Endothelial cell of umbilical vein (primary cell): Measurements from ENCODE around the gene ALDOC. TPM values are rescaled to one million over a fixed set of nuclear protein-coding genes. Genes with fewer than 3 reads are reported as not detected.

ENCODE experiments used
- BruUV-seq: library from RNA; stranded (reverse); fragments of 400-500 nt; replicated peaks from 2 replicates; lab custom pipeline; 2021; lab: Mats Ljungman, UMichigan
- CTCF ChIA-PET: fragments of 300-600, 350-600 bp; sonication (Branson Sonifier 250); formaldehyde crosslinking; loops from one replicate; lab custom pipeline; 2021; ENCODE audit warnings: antibody characterized with exemption, inconsistent platforms; lab: Charles Lee
- POLR2A ChIA-PET: fragments of 300-600, 350-600 bp; sonication (Branson Sonifier 250); formaldehyde crosslinking; loops from one replicate; lab custom pipeline; 2021; ENCODE audit warnings: antibody characterized with exemption, inconsistent platforms; lab: Charles Lee
- DNase-seq: peaks from one replicate; pipeline ENCODE4 v3.0.0-alpha.2; 2011; ENCODE audit warnings: low read depth, low spot score
- FAIRE-seq: peaks from 2 replicates; lab custom pipeline; 2011; peaks lifted over from hg19 to GRCh38; lab: Jason Lieb, UNC
- H2AFZ ChIP-seq: 2 replicates; pipeline ENCODE4 v1.6.0; 2012; ENCODE audit warnings: low read depth, low read length, control low read depth, inconsistent platforms
- H3K27ac ChIP-seq: 2 replicates; pipeline ENCODE4 v1.5.1; 2011; ENCODE audit warnings: low read depth, mild to moderate bottlenecking, control low read depth, low read length, moderate library complexity; ENCODE audit not compliant: insufficient read depth
- H3K27me3 ChIP-seq, 2 experiments: 2 replicates each; pipeline versions ENCODE4 v1.6.0 to v1.6.1; 2011; ENCODE audit warnings: low read length in 2 of 2, mixed read lengths in 1 of 2; ENCODE audit not compliant: control insufficient read depth in 2 of 2, insufficient read depth in 2 of 2
- H3K36me3 ChIP-seq, 2 experiments: 2 replicates in 1 of 2; 3 replicates in 1 of 2; pipeline ENCODE4 v1.5.1; 2011; ENCODE audit warnings: low read length in 2 of 2, mild to moderate bottlenecking in 1 of 2, moderate library complexity in 1 of 2; ENCODE audit not compliant: control insufficient read depth in 2 of 2, insufficient read depth in 2 of 2; ENCODE audit errors: extremely low read depth in 1 of 2
- H3K4me1 ChIP-seq: 3 replicates; pipeline ENCODE4 v1.5.1; 2011; ENCODE audit warnings: mild to moderate bottlenecking, low read length; ENCODE audit not compliant: control insufficient read depth, insufficient read depth; ENCODE audit errors: extremely low read depth
- H3K4me2 ChIP-seq: 2 replicates; pipeline ENCODE4 v1.6.1; 2011; ENCODE audit warnings: low read length, control low read depth, mixed read lengths; ENCODE audit not compliant: insufficient read depth
- H3K4me3 ChIP-seq, 3 experiments: fragments of 200-600 bp in 1 of 3; sonication (generic), shearing (Covaris generic) in 1 of 3; replicated peaks in 1 of 3; 2 replicates each; pipeline ENCODE4 v1.5.1; 2011 to 2016; ENCODE audit warnings: control low read depth in 3 of 3, low read length in 3 of 3, mild to moderate bottlenecking in 2 of 3, inconsistent platforms in 1 of 3, low read depth in 1 of 3, moderate library complexity in 1 of 3; ENCODE audit not compliant: insufficient read depth in 1 of 3
- H3K79me2 ChIP-seq: 2 replicates; pipeline ENCODE4 v1.6.0; 2012; ENCODE audit warnings: low read length, inconsistent platforms; ENCODE audit not compliant: control insufficient read depth, insufficient read depth
- H3K9ac ChIP-seq: replicated peaks from 2 replicates; pipeline ENCODE3; 2011; ENCODE audit warnings: low read length, control low read depth; ENCODE audit not compliant: insufficient read depth; ENCODE audit errors: extremely low read depth
- H3K9me1 ChIP-seq: replicated peaks from 3 replicates; pipeline ENCODE4 v1.6.0; 2011; ENCODE audit warnings: mild to moderate bottlenecking, low read length; ENCODE audit not compliant: control insufficient read depth, insufficient read depth; ENCODE audit errors: extremely low read depth
- H3K9me3 ChIP-seq: replicated peaks from 2 replicates; pipeline ENCODE4 v1.5.1; 2012; ENCODE audit warnings: low read length, inconsistent platforms; ENCODE audit not compliant: control insufficient read depth, insufficient read depth
- H4K20me1 ChIP-seq: replicated peaks from 2 replicates; pipeline ENCODE3; 2011; ENCODE audit warnings: mild to moderate bottlenecking, low read length; ENCODE audit not compliant: control insufficient read depth, insufficient read depth; ENCODE audit errors: extremely low read depth
- CTCF ChIP-seq, 2 donors: IDR thresholded peaks; 1 replicate in 1 of 2; 2 replicates in 1 of 2; pipeline ENCODE4 v1.5.1; 2011; ENCODE audit warnings: low read length in 2 of 2, mild to moderate bottlenecking in 2 of 2, moderate library complexity in 2 of 2, control low read depth in 1 of 2, inconsistent platforms in 1 of 2, low read depth in 1 of 2; ENCODE audit not compliant: insufficient read depth in 1 of 2; ENCODE audit errors: extremely low read depth in 1 of 2
- EZH2 ChIP-seq: IDR thresholded peaks from 2 replicates; pipeline ENCODE4 v1.6.1; 2012; ENCODE audit warnings: borderline replicate concordance, low read depth, mild to moderate bottlenecking, moderate library complexity, low read length, inconsistent platforms; ENCODE audit not compliant: severe bottlenecking
- FOS ChIP-seq: IDR thresholded peaks from 2 replicates; pipeline ENCODE4 v1.6.1; 2011; ENCODE audit warnings: mild to moderate bottlenecking, low read length, moderate library complexity, borderline replicate concordance; ENCODE audit not compliant: insufficient read depth
- GATA2 ChIP-seq: IDR thresholded peaks from 2 replicates; pipeline ENCODE4 v1.7.0; 2011; ENCODE audit warnings: low read depth, mild to moderate bottlenecking, moderate library complexity, mixed read lengths, low read length; ENCODE audit not compliant: insufficient read length, insufficient read depth
- JUN ChIP-seq: IDR thresholded peaks from 2 replicates; pipeline ENCODE4 v1.6.1; 2011; ENCODE audit warnings: borderline replicate concordance, low read depth; ENCODE audit not compliant: insufficient read length, insufficient read depth
- MAX ChIP-seq: IDR thresholded peaks from 2 replicates; pipeline ENCODE4 v1.6.1; 2011; ENCODE audit not compliant: insufficient read depth, insufficient read length
- MYC ChIP-seq: IDR thresholded peaks from one replicate; pipeline ENCODE4 v1.6.1; 2011; ENCODE audit warnings: mild to moderate bottlenecking, low read depth, low read length
- POLR2A ChIP-seq: IDR thresholded peaks from 2 replicates; pipeline ENCODE4 v1.6.1; 2012; ENCODE audit warnings: low read depth, mild to moderate bottlenecking, control low read depth, low read length
- POLR2AphosphoS5 ChIP-seq: IDR thresholded peaks from 2 replicates; pipeline ENCODE4 v1.6.1; 2012; ENCODE audit warnings: low read depth, mild to moderate bottlenecking, control low read depth, low read length, moderate library complexity; ENCODE audit not compliant: insufficient read depth
- dilution Hi-C: fragments of 300-500 bp; cut with MboI; formaldehyde crosslinking; loops from one replicate; pipeline ENCODE4 v1.15.0; 2019; ENCODE audit warnings: low sequenced_read_pairs; ENCODE audit not compliant: extremely low pct_ligation_motif_present
- intact Hi-C: fragments of 100-400 bp; cut with micrococcal nuclease; formaldehyde crosslinking; loops from one replicate; pipeline ENCODE4 v1.10.0; 2022
- polyA plus RNA-seq, 4 experiments: library from polyadenylated mRNA; depleted of rRNA in 3 of 4; stranded (reverse) in 3 of 4; unstranded in 1 of 4; fragments of >200 nt; gene quantifications; 2 replicates each; pipeline versions ENCODE4 v1.2.1 to v1.2.3, GENCODE V29; 2011 to 2012; ENCODE audit warnings: missing spikeins in 1 of 4
- total RNA-seq: library from RNA; stranded (reverse); gene quantifications from 2 replicates; pipeline ENCODE4 v1.2.3, GENCODE V29; 2021

The ALDOC gene
- total and polyA plus RNA-seq, 2 donors (not counting 3 experiments of a cell fraction or from before 2014, with no cell fraction given) = 7.2 to 18.9 TPM

- no peak overlapping the region for H2AFZ ChIP-seq
- H3K79me2 ChIP-seq = no peaks in the 10 kb centered on the region
- peaks cover 42 to 63% of the 10 kb centered on the region in 2 experiments for H3K36me3 ChIP-seq
- no TSS peak for BruUV-seq
- H3K9ac ChIP-seq = no peak overlapping the region
- no peaks in the 10 kb centered on the region for H3K27me3 ChIP-seq
- H3K4me2 ChIP-seq = no peak overlapping the region
- H3K4me1 ChIP-seq = no peaks in the 10 kb centered on the region
- intact Hi-C loops = no loop called here
- no peak overlapping the region for H3K4me3 ChIP-seq
- no peak overlapping the region for H3K27ac ChIP-seq
- no peak for TF ChIP-seq POLR2AphosphoS5
- no peak for TF ChIP-seq MAX
- TF ChIP-seq JUN = no peak
- TF ChIP-seq POLR2A = no peak
- FAIRE-seq (no peak), DNase-seq (no peak)
- no peaks in the 10 kb centered on the region for H4K20me1 ChIP-seq
- no peaks in the 10 kb centered on the region for H3K9me3 ChIP-seq
- ChIA-PET POLR2A (no interaction called here), CTCF (interaction anchor here (3.8 kb wide), 1 partner anchor 8 kb away, joined by 21 read pairs; no protein-coding TSS in a partner anchor)
- H3K9me1 ChIP-seq = no peaks in the 10 kb centered on the region
- dilution Hi-C loops = no loop called here
These were observed 43.3 kb upstream of the ALDOC start for GRCh38 chr17:28620010-28620409.

GRCh38 chr17:28618464-28618863 is 41.8 kb upstream of the ALDOC start:
- no peak overlapping the region for H3K4me2 ChIP-seq
- no peak overlapping the region for H3K4me3 ChIP-seq
- DNase-seq = no peak
- ChIA-PET CTCF (interaction anchor here (1.7 kb wide), 1 partner anchor 29 kb away, joined by 5 read pairs; no protein-coding TSS in a partner anchor), POLR2A (interaction anchor here (1.0 kb wide), 1 partner anchor 9 kb away, joined by 7 read pairs; no protein-coding TSS in a partner anchor)
- H3K79me2 ChIP-seq = no peaks in the 10 kb centered on the region
- no peak for TF ChIP-seq CTCF (IDR thresholded peaks at IDR 0.05; ENCODE audit: extremely low read depth in 1 of 2, insufficient read depth in 1 of 2, low read depth in 1 of 2, low read length in 2 of 2)
- TF ChIP-seq MYC = no peak
- no peak for TF ChIP-seq MAX
- no peak for TF ChIP-seq FOS
- TF ChIP-seq POLR2AphosphoS5 = no peak
- TF ChIP-seq POLR2A = no peak
- no peak for TF ChIP-seq JUN
- no peak for TF ChIP-seq EZH2
- no peak for TF ChIP-seq GATA2
- intact Hi-C loops (no loop called here), dilution Hi-C loops (no loop called here)
- FAIRE-seq = no peak
- no peak overlapping the region for H2AFZ ChIP-seq
- no peak overlapping the region for H3K27ac ChIP-seq
- H3K9me3 ChIP-seq = no peaks in the 10 kb centered on the region
- no peaks in the 10 kb centered on the region for H3K27me3 ChIP-seq
- no peaks in the 10 kb centered on the region for H3K9me1 ChIP-seq
- H3K36me3 ChIP-seq = peaks cover 43 to 62% of the 10 kb centered on the region in 2 experiments
- no peak overlapping the region for H3K9ac ChIP-seq
- no peaks in the 10 kb centered on the region for H4K20me1 ChIP-seq
- no TSS peak for BruUV-seq
- H3K4me1 ChIP-seq = no peaks in the 10 kb centered on the region
